Fibroblast of skin of right quadriceps (primary cell): ENCODE results near the gene PDK3.
A peak's percentile ranks its signal among the peaks of the same experiment; 100 is the strongest.

Experiments used
- DNase-seq: peaks from one replicate; pipeline ENCODE4 v3.0.0-alpha.2; 2013

PDK3 gene

DNA sequence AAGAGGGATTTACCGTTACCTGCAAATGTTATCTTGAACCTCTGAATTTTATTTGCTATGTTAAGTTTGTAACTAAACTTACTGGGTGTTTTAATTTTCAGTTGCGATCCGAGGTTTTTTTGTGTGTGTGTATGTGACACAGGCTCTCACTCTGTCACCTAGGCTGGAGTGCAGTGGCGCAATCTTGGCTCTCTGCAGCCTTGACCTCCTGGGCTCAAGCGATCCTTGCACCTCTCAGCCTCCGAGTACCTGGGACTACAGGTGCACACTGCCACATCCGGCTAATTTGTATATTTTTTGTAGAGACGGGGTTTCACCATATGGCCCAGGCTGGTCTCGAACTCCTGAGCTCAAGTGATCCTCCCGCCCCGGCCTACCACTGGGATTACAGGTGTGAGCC lies 18.5 kb downstream of the PDK3 start:
- no peak for DNase-seq

- DNase-seq = no peak
These were observed 20.2 kb downstream of the PDK3 start for GRCh38 chrX:24485323-24485722.

DNA sequence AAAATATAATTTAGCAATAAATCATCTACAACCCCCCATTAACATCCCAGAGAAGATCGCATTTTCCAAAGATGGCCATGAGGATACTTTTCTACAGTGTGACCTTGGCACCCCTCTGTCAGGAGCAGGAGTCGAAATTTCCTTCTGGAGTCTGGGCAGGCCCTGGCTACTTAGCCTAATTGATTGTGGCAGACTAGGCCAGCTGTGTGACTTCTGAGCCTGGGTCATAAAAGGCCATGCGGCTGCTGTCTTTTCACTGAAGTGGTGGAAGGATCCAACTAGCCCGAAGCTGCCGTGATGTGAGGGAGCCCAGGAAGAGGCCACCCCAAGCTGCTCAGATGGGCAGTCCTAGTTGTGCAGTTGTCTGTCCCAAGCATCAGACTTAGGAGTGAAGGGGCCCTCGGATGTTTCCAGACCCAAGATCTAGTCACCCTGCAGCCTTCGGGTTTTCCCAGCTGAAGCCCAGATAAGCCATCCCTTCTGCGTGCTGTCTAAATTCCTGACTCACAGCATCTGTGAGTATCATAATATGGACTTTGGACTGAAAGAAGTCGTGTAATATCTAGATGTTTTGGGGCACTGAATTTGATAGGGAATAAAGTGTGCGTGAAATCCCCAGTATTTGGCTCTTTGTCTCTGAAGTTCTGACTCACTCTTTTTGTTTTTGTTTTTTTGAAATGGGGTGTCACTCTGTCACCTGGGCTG lies 21.0 kb downstream of the PDK3 start:
- no peak for DNase-seq

- DNase-seq = no peak
These were observed 22.5 kb downstream of the PDK3 start for GRCh38 chrX:24487571-24487970.

GRCh38 chrX:24491741-24492140 lies 26.7 kb downstream of the PDK3 start:
- DNase-seq = no peak

DNA sequence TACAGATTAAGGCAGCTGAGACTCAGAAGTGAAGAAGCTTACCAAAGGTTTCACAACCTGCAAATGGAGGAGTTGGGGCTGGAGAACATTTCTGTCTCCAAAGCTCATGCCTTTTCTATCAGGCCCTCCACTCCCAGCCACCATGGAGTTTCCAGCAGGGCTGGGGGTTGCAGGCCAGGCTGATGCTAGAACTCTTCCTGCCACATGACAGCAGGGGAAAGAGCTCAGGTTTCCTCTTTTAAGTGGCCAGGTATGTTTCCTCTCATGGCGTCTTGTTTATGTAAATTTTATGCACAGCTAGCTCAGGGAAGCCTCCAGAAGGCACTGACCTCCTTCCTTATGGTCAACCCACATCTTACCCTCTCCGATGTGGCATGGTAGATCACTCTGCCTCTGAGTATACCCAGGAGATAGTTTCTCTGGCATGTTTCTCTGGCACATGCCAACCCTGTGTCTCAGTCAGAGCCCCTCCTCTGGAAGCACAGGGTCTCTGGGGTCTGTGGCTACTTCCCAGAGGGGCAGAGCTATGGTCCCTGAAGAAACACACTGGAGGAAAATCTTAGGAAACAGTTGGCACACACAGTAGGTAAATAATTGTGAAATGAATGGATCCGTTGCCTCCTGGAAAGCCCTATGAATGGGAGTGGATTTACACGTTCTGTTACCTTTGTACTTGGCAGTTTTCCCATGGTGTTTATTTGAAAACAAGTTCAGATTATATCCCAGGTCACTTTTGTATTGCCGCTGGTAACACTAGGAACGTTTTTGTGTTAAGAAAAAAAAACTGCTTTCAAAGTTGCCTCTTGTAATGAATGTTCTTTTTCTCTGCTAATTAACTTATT lies 28.9 kb downstream of the PDK3 start:
- DNase-seq = no peak

DNA sequence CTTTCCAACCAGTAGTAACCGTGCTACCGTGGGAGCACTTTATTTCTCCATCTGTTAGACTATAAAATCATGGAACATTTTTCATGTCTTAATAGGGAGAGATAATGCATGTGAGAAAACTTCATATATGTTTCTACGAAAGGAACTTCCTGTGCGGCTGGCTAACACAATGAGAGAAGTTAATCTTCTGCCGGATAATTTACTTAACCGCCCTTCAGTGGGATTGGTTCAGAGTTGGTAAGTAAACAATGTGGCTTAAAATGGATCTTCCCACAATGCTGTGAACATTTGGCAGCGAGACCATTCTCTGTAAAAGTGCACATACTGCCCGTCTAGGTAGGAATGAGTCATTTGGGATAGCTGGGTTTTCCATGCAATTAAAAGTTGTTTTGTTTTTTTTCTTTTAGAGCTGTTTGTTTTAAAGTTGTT lies 29.6 kb downstream of the PDK3 start:
- DNase-seq = peak; percentile 74

GRCh38 chrX:24495700-24496099 lies 30.6 kb downstream of the PDK3 start:
- no peak for DNase-seq

GRCh38 chrX:24498181-24498580 lies 33.1 kb downstream of the PDK3 start:
- no peak for DNase-seq

GRCh38 chrX:24498975-24499374 lies 33.9 kb downstream of the PDK3 start:
- no peak for DNase-seq

GRCh38 chrX:24506082-24506481 lies 41.0 kb downstream of the PDK3 start:
- peak; percentile 24 for DNase-seq

DNA sequence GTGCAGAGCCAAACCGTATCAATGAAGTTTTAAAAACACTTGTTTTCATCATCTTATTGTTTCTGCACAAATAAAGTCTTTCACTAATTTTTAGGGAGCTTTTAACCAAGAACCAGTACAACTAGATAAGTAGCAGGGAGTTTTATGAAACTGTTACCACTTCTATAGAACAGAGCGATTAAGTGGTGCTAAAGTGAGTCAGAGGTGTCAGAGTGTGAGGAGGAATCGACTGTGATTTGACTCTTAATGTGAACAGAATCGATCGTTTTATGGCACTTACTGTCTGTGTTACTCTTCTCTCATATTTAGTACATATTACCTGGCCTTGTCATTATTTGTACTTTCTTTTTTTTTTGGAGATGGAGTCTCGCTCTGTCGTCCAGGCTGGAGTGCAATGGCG lies 43.3 kb downstream of the PDK3 start:
- DNase-seq = no peak

DNA sequence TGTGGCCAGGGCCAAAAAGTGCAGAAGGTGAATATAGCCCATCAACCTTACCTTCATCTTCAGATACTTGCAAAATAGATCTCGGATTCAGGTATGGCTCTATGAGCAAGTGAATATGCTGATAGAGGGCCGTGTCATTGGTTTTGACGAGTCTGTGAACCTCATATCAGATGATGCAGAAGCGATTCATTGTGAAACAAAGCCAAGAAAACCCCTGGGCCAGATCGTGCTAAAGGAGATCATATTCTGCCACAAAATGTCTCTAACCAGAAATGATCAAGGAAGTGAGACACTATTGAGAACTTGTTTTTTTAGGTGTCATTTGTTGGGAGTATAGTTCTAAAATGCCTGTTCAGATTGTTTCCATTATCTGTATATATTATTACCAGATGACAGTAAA lies 48.3 kb downstream of the PDK3 start:
- no peak for DNase-seq

DNA sequence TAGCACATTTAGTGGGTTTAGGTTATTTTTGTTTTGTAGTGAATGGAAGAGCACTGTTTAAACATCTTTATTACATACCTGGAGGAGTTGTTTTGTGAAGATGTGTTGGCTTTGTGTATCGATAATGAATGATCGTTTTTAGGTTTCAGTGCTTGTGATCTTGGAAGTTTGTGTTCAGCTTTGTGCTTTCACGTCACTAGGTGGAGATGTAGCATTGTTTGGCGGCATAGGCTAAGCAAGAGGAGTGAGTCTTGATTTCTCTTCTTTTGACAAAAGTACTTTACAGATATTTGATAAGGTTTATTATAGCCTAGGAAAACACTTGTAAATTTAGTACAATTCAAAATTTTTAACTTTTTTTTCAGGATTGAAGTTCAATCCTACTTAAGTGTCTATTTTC lies 50.4 kb downstream of the PDK3 start:
- no peak for DNase-seq

GRCh38 chrX:24520472-24520871 lies 55.4 kb downstream of the PDK3 start:
- DNase-seq = no peak

DNA sequence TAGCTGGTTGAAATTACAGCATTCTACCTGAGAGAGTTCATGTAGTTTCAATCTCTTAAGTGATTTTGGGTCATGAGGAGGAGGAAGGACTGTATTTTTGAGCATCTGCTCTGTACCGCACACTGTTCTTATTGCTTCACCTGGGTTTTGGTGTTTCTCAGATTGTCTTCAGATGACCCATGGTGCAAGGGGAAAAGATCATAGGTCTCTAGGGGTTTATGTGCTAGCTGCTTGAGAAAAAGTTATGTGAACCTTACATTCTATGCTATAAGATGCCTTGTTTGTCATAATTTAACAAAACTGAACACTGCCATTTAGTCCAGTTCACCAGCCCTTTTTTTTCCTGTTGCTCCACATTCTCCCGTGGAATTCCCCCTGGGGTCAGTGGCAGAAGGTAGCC lies 60.4 kb downstream of the PDK3 start:
- DNase-seq = no peak

- no peak for DNase-seq
These were observed 61.5 kb downstream of the PDK3 start for GRCh38 chrX:24526616-24527015.

DNA sequence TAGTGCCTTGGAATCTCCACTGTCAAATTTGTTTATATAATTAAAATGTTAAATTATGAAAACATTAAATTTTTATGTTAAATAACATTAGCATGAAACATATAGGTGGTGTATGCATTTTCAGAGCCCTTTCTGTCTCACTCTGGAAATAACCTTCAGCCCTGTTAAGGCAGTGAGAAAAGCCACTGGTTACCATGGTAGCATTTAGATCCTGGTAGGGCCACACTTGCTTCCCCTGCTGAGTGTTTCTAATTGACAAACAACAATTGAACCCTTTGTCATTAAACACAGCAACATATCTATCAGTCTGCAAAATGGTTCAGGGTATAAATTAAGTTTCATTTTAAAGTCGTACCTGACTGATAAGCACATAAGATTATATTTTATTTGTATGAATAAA lies 63.5 kb downstream of the PDK3 start:
- DNase-seq = no peak

DNA sequence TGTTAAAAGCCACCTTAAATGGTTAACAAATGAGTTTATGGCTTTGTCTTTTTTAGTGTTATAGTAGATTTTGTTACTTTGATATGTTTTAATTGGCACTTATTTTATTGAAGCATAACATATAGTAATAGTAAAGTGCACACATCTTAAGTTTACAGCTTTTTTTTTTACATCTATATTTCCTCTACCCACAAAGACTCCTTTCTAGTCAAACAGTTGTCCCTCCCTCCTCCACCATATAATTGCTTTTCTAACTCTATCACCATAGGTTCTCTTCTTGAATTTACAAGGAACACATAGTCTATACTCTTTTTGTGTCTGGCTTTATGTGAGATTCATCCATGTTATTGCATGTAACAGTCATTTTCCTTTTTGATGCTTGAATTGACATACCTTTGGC lies 71.5 kb downstream of the PDK3 start:
- DNase-seq = no peak

GRCh38 chrX:24542756-24543155 lies 77.7 kb downstream of the PDK3 start:
- DNase-seq = no peak

- DNase-seq = no peak
These were observed 82.9 kb downstream of the PDK3 start for GRCh38 chrX:24547961-24548360.

GRCh38 chrX:24550166-24550565 lies 85.1 kb downstream of the PDK3 start:
- no peak for DNase-seq

- no peak for DNase-seq
These were observed 87.9 kb downstream of the PDK3 start for GRCh38 chrX:24553011-24553410.

DNA sequence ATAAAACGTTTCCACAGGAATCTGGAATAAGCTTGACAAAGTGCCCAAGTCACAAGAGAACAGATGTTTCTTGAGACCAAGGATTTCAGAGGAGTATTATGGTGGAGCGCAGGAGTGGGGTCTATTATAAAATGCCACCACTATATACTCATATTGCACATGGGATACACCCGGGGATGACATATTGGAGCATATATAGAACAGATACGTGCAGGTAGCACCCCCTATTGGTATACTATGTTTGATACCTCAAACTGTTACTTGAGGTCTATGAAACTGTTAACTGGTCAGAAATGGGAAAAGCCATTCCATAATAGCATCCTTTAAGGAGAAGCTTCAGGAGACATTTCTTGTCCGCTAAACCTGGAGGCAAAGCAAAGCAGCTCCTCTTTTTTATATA lies 96.0 kb downstream of the PDK3 start:
- no peak for DNase-seq
